K562 (cell line): ENCODE results near the gene VSIG4. TPM values are rescaled to one million over a fixed set of nuclear protein-coding genes. Genes with fewer than 3 reads are reported as not detected.

ENCODE experiments used
- ATAC-seq: fragments of 200-7000 bp; cut with Tn5 transposase; 3 replicates; pipeline ENCODE4 v1.9.1; 2020; ENCODE audit warnings: moderate library complexity
- BruUV-seq: library from RNA; stranded (reverse); fragments of 400-500 nt; replicated peaks from 2 replicates; lab custom pipeline; 2021; lab: Mats Ljungman, UMichigan
- CTCF ChIA-PET: fragments of 300-600 bp; formaldehyde crosslinking; extraction: SDS; loops from one replicate; lab custom pipeline; 2021; ENCODE audit warnings: low intra/inter-chr PET ratio; lab: Yijun Ruan, JAX
- POLR2A ChIA-PET: fragments of 300-600, 350-650 bp; sonication (Branson Sonifier 250); formaldehyde crosslinking; extraction: SDS; loops from one replicate; lab custom pipeline; 2021; ENCODE audit warnings: antibody characterized with exemption, inconsistent platforms; lab: Yijun Ruan, JAX
- DNase-seq, 4 experiments: peaks; one replicate each; pipeline versions ENCODE4 v3.0.0 to v3.0.0-alpha.2; 2011 to 2018; ENCODE audit warnings: low spot score in 3 of 4, mixed read lengths in 3 of 4; ENCODE audit errors: extremely low read depth in 1 of 4
- FAIRE-seq: peaks from 2 replicates; lab custom pipeline; 2011; peaks lifted over from hg19 to GRCh38; lab: Jason Lieb, UNC
- H2AFZ ChIP-seq: 2 replicates; pipeline ENCODE4 v1.6.0; 2011; ENCODE audit warnings: low read depth, low read length, control low read depth, inconsistent platforms
- H3K27ac ChIP-seq: fragments of 200-600 bp; 3 replicates; pipeline ENCODE4 v1.8.0; 2011; ENCODE audit warnings: low read depth, mild to moderate bottlenecking, control low read depth, inconsistent platforms, low read length, moderate library complexity, mixed read lengths; ENCODE audit errors: extremely low read depth
- H3K27me3 ChIP-seq, 2 experiments: fragments of 300-600 bp in 1 of 2; 2 replicates in 1 of 2; 3 replicates in 1 of 2; pipeline versions ENCODE4 v1.6.0 to v1.8.0; 2011; ENCODE audit warnings: inconsistent platforms in 2 of 2, low read length in 2 of 2, mild to moderate bottlenecking in 1 of 2, mixed read lengths in 1 of 2, moderate library complexity in 1 of 2; ENCODE audit not compliant: control insufficient read depth in 2 of 2, insufficient read depth in 2 of 2
- H3K36me3 ChIP-seq: fragments of 300-600 bp; 3 replicates; pipeline ENCODE4 v1.8.0; 2011; ENCODE audit warnings: mild to moderate bottlenecking, low read length, inconsistent platforms; ENCODE audit not compliant: control insufficient read depth, insufficient read depth
- H3K4me1 ChIP-seq, 2 experiments: fragments of 200-600 bp in 1 of 2; replicated peaks in 1 of 2; 2 replicates in 1 of 2; 3 replicates in 1 of 2; pipeline versions ENCODE4 v1.5.1 to v1.8.0; 2011; ENCODE audit warnings: inconsistent platforms in 2 of 2, low read length in 2 of 2, mild to moderate bottlenecking in 1 of 2, mixed read lengths in 1 of 2, moderate library complexity in 1 of 2; ENCODE audit not compliant: control insufficient read depth in 2 of 2, insufficient read depth in 2 of 2
- H3K4me2 ChIP-seq: 2 replicates; pipeline ENCODE4 v1.6.1; 2011; ENCODE audit warnings: low read length, control low read depth, inconsistent platforms, mixed read lengths; ENCODE audit not compliant: insufficient read depth
- H3K4me3 ChIP-seq: fragments of 200-600 bp; sonication (generic), shearing (Covaris generic); 2 replicates; pipeline ENCODE4 v1.5.1; 2016; ENCODE audit warnings: control low read depth, inconsistent platforms
- H3K79me2 ChIP-seq: fragments of 200-600 bp; 3 replicates; pipeline ENCODE4 v1.8.0; 2011; ENCODE audit warnings: low read length, inconsistent platforms; ENCODE audit not compliant: control insufficient read depth, insufficient read depth
- H3K9ac ChIP-seq, 2 experiments: 2 replicates each; pipeline versions ENCODE4 v1.6.0 to v1.6.1; 2011; ENCODE audit warnings: low read depth in 2 of 2, low read length in 2 of 2, control low read depth in 1 of 2, inconsistent platforms in 1 of 2, mild to moderate bottlenecking in 1 of 2, mixed read lengths in 1 of 2; ENCODE audit not compliant: insufficient read depth in 1 of 2
- H3K9me1 ChIP-seq: one replicate; pipeline ENCODE4 v1.6.0; 2011; ENCODE audit warnings: inconsistent platforms, mild to moderate bottlenecking, low read length, moderate library complexity; ENCODE audit not compliant: control insufficient read depth, insufficient read depth
- H3K9me3 ChIP-seq: replicated peaks from 2 replicates; pipeline ENCODE4 v1.5.1; 2011; ENCODE audit warnings: low read depth, low read length, inconsistent platforms; ENCODE audit not compliant: control insufficient read depth, insufficient read depth
- H4K20me1 ChIP-seq: replicated peaks from 2 replicates; pipeline ENCODE4 v1.6.1; 2011; ENCODE audit warnings: low read length, inconsistent platforms, mixed read lengths; ENCODE audit not compliant: control insufficient read depth, insufficient read depth
- HEY1 ChIP-seq: fragments of 250-450 bp; sonication (Bioruptor Pico); IDR thresholded peaks from 2 replicates; pipeline ENCODE4 v1.5.0; 2020; ENCODE audit warnings: mild to moderate bottlenecking, moderate library complexity, borderline replicate concordance
- POLR2B ChIP-seq: fragments of 450-650 bp; IDR thresholded peaks from 2 replicates; pipeline ENCODE4 v1.6.1; 2018; ENCODE audit warnings: low read depth; ENCODE audit not compliant: partially characterized antibody
- RNF2 ChIP-seq: sonication (generic); IDR thresholded peaks from 2 replicates; pipeline ENCODE4 v1.6.1; 2016
- TCF7 ChIP-seq: sonication (generic); IDR thresholded peaks from 2 replicates; pipeline ENCODE4 v1.6.1; 2016; ENCODE audit warnings: antibody characterized with exemption, borderline replicate concordance
- TEAD1 ChIP-seq, 2 experiments: fragments of 450-650 bp in 1 of 2; sonication (generic) in 1 of 2; formaldehyde crosslinking; IDR thresholded peaks; 2 replicates each; pipeline versions ENCODE4 v1.4.0 to v1.8.0; 2020 to 2022; ENCODE audit warnings: mild to moderate bottlenecking in 2 of 2, missing genetic modification reagents in 1 of 2
- THRAP3 ChIP-seq: fragments of 450-650 bp; IDR thresholded peaks from 2 replicates; pipeline ENCODE4 v1.6.1; 2016; ENCODE audit warnings: mild to moderate bottlenecking, inconsistent platforms, borderline replicate concordance
- ZNF175 ChIP-seq: fragments of 200-800 bp; sonication (Bioruptor generic); IDR thresholded peaks from 2 replicates; pipeline ENCODE4 v1.6.1; 2016; ENCODE audit warnings: low read depth, mild to moderate bottlenecking, missing genetic modification characterization, missing compliant biosample characterization
- ZNF589 ChIP-seq: fragments of 200-800 bp; sonication (Bioruptor generic); IDR thresholded peaks from 2 replicates; pipeline ENCODE4 v1.6.1; 2016; ENCODE audit warnings: low read depth, missing genetic modification characterization, missing compliant biosample characterization
- ZNF76 ChIP-seq: fragments of 250-450 bp; sonication (Bioruptor Pico); IDR thresholded peaks from 2 replicates; pipeline ENCODE4 v1.4.0; 2020; ENCODE audit warnings: mild to moderate bottlenecking, moderate library complexity, borderline replicate concordance
- WGBS: fragments of 100-300 bp; shearing (Covaris generic); methylation state at CpG from one replicate; pipeline ENCODE4 v1.1.6; 2016; ENCODE audit warnings: low coverage, mixed read lengths; ENCODE audit not compliant: insufficient coverage; ENCODE audit errors: missing lambda C conversion rate; 5-methylcytosine and 5-hydroxymethylcytosine counted together
- in situ Hi-C: fragments of 300-500 bp; cut with MboI; formaldehyde crosslinking; loops from 4 replicates; pipeline ENCODE4 v1.15.0; 2018; ENCODE audit warnings: inconsistent platforms, mixed read lengths
- intact Hi-C: fragments of 100-400 bp; cut with micrococcal nuclease; formaldehyde crosslinking; loops from 2 replicates; pipeline ENCODE4 v1.14.2; 2022
- polyA plus RNA-seq, 8 experiments: library from polyadenylated mRNA; depleted of rRNA in 4 of 8; stranded (reverse) in 5 of 8; unstranded in 3 of 8; fragments of >200 nt; fragmentation: Nextera tagmentation in 2 of 8; fragmentation: Illumina TruSeq in 1 of 8; extraction: Ambion mirVana in 2 of 8; extraction: Trizol in 1 of 8; gene quantifications; 2 replicates each; pipeline versions ENCODE4 v1.2.1 to v1.2.3, GENCODE V29; 2011 to 2014; ENCODE audit warnings: inconsistent platforms in 1 of 8, missing spikeins in 1 of 8
- total RNA-seq, 7 experiments: library from RNA; depleted of rRNA in 6 of 7; stranded (reverse); fragments of >200 nt in 6 of 7; fragmentation: Illumina TruSeq in 2 of 7; extraction: Trizol in 2 of 7; gene quantifications; 2 replicates each; pipeline versions ENCODE4 v1.2.1 to v1.2.3, GENCODE V29; 2011 to 2021; ENCODE audit warnings: low replicate concordance in 1 of 7
- TF ChIP-seq, protein P1 (sequence below): fragments of 150-350 bp; conservative IDR thresholded peaks from 2 replicates; pipeline ENCODE4 v1.6.1; 2014; ENCODE audit warnings: low read length
- TF ChIP-seq, protein P2 (sequence below): fragments of 450-650 bp; formaldehyde crosslinking; IDR thresholded peaks from 2 replicates; pipeline ENCODE4 v1.4.0; 2020; ENCODE audit warnings: mild to moderate bottlenecking, moderate library complexity
- TF ChIP-seq, protein P3 (sequence below), 2 experiments: fragments of 450-650 bp; IDR thresholded peaks; 2 replicates each; pipeline ENCODE4 v1.6.1; 2016
- TF ChIP-seq, protein P4 (sequence below): sonication (generic); formaldehyde crosslinking; IDR thresholded peaks from 2 replicates; pipeline ENCODE4 v1.8.1; 2022; ENCODE audit warnings: missing genetic modification reagents

The VSIG4 gene
- total and polyA plus RNA-seq, 9 of the 15 experiments (the other 6 are each of a cell fraction or from before 2014, with no cell fraction given) = 0.22 to 1.6 (median 0.46) TPM; not detected in 1

DNA sequence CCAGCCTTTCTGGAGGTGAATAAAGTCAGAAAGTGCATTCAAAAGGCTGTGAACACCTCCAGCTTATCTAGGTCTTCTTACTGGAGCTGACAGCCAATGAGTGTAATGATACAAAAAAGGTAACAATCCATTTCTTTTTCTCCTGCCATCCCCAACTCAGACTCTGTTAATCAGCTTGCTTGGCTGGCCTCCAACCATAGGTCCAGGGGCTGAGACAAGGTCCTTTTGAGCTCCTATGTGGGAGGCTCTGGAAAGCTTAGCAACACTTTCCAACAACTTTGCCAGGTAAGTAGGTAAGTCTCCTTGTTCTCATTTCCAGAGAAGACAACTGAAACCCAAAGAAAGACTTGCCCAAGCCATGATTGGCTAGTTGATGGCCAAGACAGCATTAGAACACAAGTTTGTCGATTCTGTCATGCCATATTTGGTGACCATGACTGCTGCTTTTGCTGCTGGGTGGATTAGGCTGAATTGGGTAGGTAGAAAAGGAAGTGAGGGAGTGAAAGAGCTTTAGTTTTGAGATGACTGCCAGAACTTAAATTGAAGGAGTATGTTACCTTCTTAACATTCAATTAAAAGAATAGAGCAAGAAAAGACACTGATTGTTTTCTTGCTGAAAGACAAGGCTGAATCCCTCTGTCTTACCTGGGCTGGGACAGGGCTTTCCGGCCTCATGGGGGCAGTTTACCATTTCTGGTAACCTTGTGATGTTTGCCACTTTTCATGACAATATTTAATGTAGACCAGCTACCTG, 22.8 kb downstream of the VSIG4 start:
- DNase-seq (peak in 1 of 4 experiments; percentile 67), ATAC-seq (0 out of 3 replicates have a peak, but pooled peaks have one; percentile 0), FAIRE-seq (peak; percentile 6)
- peaks cover 51% of the 10 kb centered on the region for H3K36me3 ChIP-seq
- H3K9me3 ChIP-seq = no peaks in the 10 kb centered on the region
- H3K27ac ChIP-seq = peak overlapping the region; percentile 96
- peaks cover 87% of the 10 kb centered on the region for H3K79me2 ChIP-seq
- ChIA-PET CTCF (no interaction called here), POLR2A (interaction anchor here (0.6 to 8.6 kb wide), 12 partner anchors 10 to 1435 kb away, joined by 3 to 49 read pairs (median 4); partner anchors contain the start of gene HEPH)
- no peaks in the 10 kb centered on the region for H4K20me1 ChIP-seq
- H3K4me2 ChIP-seq = peak overlapping the region; percentile 94
- peak overlapping the region; percentile 82 to 88; a peak in 3 of 4 replicates for H3K9ac ChIP-seq
- peaks cover 10 to 66% of the 10 kb centered on the region in 2 experiments for H3K4me1 ChIP-seq
- in situ Hi-C loops (no loop called here), intact Hi-C loops (loop anchor here (5.0 kb wide), 1 partner anchor 145 kb away; the partner anchor contains the start of gene HEPH)
- BruUV-seq = TSS peak; percentile 31
- 0 out of 2 replicates have a peak overlapping the region, but pooled peaks have one; percentile 35 for H2AFZ ChIP-seq
- no peaks in the 10 kb centered on the region for H3K9me1 ChIP-seq
- peak overlapping the region; percentile 55 for H3K4me3 ChIP-seq
- 0% methylated on average over 2 of the region's 2 CpGs for WGBS
- no peaks in the 10 kb centered on the region for H3K27me3 ChIP-seq
- TF ChIP-seq RNF2 = peak; percentile 14; the same call in 1 of the 2 replicates
- peak; percentile 63 for TF ChIP-seq ZNF175 (CRISPR knock-in tag)
- no peak for TF ChIP-seq ZNF76 (CRISPR knock-in tag)
- TF ChIP-seq TCF7 = no peak
- TF ChIP-seq, protein P1, sequence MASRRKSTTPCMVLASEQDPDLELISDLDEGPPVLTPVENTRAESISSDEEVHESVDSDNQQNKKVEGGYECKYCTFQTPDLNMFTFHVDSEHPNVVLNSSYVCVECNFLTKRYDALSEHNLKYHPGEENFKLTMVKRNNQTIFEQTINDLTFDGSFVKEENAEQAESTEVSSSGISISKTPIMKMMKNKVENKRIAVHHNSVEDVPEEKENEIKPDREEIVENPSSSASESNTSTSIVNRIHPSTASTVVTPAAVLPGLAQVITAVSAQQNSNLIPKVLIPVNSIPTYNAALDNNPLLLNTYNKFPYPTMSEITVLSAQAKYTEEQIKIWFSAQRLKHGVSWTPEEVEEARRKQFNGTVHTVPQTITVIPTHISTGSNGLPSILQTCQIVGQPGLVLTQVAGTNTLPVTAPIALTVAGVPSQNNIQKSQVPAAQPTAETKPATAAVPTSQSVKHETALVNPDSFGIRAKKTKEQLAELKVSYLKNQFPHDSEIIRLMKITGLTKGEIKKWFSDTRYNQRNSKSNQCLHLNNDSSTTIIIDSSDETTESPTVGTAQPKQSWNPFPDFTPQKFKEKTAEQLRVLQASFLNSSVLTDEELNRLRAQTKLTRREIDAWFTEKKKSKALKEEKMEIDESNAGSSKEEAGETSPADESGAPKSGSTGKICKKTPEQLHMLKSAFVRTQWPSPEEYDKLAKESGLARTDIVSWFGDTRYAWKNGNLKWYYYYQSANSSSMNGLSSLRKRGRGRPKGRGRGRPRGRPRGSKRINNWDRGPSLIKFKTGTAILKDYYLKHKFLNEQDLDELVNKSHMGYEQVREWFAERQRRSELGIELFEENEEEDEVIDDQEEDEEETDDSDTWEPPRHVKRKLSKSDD = no peak
- TF ChIP-seq HEY1 (CRISPR knock-in tag) = no peak
- 0 out of 4 replicates have a peak, but pooled peaks of 1 of the 2 experiments have one; percentile 3 for TF ChIP-seq TEAD1 (CRISPR knock-in tag; IDR thresholded peaks at IDR 0.05)
- TF ChIP-seq, protein P2, sequence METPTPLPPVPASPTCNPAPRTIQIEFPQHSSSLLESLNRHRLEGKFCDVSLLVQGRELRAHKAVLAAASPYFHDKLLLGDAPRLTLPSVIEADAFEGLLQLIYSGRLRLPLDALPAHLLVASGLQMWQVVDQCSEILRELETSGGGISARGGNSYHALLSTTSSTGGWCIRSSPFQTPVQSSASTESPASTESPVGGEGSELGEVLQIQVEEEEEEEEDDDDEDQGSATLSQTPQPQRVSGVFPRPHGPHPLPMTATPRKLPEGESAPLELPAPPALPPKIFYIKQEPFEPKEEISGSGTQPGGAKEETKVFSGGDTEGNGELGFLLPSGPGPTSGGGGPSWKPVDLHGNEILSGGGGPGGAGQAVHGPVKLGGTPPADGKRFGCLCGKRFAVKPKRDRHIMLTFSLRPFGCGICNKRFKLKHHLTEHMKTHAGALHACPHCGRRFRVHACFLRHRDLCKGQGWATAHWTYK (CRISPR knock-in tag) = no peak
- TF ChIP-seq POLR2B = peak; percentile 36
- 0 out of 2 replicates have a peak, but pooled peaks have one; percentile 14 for TF ChIP-seq ZNF589 (CRISPR knock-in tag)
- TF ChIP-seq, protein P3, sequence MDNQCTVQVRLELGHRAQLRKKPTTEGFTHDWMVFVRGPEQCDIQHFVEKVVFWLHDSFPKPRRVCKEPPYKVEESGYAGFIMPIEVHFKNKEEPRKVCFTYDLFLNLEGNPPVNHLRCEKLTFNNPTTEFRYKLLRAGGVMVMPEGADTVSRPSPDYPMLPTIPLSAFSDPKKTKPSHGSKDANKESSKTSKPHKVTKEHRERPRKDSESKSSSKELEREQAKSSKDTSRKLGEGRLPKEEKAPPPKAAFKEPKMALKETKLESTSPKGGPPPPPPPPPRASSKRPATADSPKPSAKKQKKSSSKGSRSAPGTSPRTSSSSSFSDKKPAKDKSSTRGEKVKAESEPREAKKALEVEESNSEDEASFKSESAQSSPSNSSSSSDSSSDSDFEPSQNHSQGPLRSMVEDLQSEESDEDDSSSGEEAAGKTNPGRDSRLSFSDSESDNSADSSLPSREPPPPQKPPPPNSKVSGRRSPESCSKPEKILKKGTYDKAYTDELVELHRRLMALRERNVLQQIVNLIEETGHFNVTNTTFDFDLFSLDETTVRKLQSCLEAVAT (IDR thresholded peaks at IDR 0.05) = peak; percentile 74 to 87; a peak in 3 of 4 replicates
- TF ChIP-seq, protein P4, sequence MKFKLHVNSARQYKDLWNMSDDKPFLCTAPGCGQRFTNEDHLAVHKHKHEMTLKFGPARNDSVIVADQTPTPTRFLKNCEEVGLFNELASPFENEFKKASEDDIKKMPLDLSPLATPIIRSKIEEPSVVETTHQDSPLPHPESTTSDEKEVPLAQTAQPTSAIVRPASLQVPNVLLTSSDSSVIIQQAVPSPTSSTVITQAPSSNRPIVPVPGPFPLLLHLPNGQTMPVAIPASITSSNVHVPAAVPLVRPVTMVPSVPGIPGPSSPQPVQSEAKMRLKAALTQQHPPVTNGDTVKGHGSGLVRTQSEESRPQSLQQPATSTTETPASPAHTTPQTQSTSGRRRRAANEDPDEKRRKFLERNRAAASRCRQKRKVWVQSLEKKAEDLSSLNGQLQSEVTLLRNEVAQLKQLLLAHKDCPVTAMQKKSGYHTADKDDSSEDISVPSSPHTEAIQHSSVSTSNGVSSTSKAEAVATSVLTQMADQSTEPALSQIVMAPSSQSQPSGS (CRISPR knock-in tag) = no peak
- TF ChIP-seq THRAP3 = 0 out of 2 replicates have a peak, but pooled peaks have one; percentile 55
